ENCODE results near the gene GNAL.
A peak's percentile ranks its signal among the peaks of the same experiment; 100 is the strongest.
"Not testable (repeated sequence)": the region's sequence is repeated elsewhere in the genome, so short reads cannot be mapped to it uniquely, and the experiment has no call there.

GNAL gene

DNA sequence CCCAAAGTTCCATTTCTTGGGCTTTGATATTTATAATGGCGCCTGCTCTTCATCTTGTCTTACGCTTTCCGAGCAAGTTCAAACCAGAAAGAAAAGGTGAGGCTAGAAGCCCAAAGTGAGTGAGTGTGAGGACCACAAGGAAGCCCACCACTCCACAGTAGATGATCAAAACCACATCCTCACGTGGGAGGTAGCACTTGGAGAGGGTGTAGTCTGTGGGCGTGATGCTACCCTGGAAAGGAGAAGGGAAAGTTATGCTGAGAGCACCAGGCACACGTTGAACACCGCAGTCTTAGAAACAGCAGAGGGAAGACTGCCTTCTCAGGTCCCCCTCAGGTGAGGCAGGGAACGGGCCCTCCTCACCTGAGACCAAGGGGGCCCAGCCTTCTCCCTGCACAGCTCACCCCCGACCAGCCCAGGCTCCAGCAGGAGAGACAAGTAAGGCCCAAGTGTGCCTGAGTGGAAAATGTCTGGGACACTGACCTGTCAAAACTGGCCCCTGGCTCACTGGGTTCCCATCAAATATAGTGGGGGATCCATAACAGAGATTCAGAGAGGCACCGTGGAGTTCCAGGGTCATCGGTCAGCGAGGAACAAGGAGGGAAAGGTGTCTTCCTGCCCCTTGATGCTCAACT lies 195.4 kb downstream of the GNAL start:
- no peak for DNase-seq

DNA sequence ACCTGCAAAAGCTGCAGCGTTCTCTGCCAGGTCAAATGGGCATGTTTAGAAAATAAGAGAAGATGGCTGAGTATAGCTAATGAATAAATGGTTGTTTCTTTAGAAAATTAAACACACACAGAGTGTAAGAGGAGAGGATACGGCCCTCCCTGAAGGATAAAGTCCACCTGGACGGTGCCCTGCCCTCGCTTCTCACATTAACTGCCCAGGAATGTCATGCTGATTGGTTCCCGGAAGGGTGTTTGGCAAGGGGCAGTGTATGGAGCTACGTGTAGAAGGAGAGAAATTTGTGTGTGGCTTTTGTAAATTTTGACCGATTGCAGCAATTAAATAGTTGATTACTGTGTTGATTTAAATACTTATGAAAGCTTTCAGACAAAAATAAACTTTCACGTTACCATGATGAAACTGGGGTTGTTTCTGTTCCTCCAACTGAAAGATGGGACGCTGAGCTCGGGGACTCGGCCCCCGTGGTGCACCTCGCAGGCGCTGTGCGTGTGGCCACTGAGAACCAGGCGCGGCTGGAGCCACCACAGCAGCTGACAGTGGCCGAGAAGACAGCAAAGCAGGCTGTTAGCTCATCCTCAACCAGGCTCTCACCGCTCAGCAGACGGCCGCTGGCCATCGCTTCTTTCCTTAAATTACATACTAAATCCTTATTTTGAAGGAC lies 196.3 kb downstream of the GNAL start:
- DNase-seq, result no peak

DNA sequence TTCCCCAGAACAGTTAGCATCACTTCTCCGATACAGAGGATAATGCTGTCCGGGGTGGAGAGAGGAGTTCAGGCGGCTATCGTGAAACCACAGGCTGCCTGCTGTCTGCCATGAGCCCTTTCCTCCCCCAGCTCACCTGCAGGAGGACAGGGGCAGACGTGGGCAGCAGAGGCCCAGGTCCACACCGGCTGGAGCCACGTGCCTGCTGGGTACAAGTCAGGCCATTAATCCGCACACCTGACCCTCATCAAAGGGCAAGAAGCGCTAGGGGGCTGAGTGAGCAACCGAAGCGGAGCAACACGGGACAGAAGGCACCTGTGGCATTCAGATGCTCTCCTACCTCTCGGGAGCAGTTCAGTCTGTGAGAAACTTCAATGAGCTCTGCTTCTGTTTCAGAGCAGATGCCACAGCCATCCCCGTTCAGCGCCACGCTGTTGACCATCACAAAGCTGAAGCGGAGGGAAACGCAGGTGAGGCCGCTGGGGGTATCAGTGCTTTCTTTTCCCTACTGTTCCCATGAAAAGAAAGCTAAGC lies 197.6 kb downstream of the GNAL start:
- DNase-seq, result no peak

DNA sequence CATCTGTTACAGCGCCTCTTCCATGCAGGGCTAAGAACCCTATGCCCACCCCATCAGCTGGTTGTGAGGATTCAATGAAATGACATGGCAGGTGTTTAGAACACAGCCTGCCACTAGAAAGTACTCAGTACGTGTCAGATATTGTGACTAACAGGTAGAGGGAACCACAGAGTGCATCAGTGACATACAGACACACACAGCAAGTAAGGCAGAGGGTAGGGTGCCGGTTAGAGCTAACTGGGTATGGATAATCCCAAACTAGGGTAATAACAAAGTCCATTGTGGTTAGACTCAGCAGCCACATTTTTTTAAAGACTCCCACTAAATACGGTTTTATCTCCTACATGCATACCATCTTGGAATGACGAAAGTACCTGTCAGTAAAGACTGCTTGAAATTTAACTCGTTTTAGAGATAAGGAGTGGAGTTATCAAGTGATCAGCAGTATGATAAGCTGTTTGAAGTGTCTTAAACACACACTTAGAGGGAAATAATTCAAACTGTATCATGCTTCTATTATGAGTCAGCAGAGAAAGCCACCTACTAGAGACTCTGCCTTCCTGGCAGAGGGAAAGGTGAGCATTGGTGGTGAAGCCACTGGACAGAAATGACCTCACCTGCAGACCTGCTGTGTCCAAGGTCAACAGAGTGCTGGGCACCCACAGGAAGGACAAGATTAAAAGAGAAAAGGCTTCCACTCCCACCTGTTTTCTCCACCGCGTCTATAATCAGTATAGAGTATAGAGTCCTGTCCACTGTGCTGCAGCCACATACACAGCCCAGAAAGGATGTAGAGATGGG lies 198.5 kb downstream of the GNAL start:
- no peak for DNase-seq

DNA sequence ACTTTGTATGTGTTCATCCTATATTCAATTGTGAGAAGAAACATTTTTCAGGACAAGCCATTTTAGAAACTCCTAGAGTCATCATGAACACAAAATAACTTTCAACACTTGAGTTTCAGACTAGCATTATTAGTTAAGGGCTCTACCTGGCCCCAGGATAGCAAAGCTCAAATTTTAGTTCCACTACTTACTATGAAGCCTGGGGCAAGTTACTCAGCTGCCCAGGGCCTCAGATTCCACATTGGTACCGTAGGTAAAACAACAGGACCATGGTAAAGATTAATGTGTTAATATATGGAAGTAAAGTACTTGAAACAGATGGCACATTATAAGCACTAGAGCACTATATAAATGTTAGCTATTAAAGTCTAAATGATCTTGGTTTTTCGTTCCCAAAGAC lies 199.7 kb downstream of the GNAL start:
- DNase-seq, result no peak

DNA sequence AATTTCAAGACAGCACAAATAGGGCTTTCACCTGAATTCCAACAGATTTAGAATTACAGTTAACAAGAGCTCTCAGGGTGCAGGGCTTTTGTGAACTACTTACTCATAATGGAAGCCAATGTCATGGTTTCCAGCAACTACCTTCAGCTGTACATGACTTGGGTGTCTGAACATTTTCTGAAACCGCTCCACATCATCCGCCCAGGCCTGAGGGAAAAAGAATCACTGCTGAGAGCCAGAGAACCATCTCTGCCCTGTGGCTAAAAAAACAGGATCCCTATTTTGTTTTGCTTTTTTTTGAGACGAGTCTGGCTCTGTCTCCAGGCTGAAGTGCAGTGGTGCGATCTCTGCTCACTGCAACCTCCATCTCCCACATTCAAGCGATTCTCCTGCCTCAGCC lies 200.2 kb downstream of the GNAL start:
- DNase-seq, result no peak

DNA sequence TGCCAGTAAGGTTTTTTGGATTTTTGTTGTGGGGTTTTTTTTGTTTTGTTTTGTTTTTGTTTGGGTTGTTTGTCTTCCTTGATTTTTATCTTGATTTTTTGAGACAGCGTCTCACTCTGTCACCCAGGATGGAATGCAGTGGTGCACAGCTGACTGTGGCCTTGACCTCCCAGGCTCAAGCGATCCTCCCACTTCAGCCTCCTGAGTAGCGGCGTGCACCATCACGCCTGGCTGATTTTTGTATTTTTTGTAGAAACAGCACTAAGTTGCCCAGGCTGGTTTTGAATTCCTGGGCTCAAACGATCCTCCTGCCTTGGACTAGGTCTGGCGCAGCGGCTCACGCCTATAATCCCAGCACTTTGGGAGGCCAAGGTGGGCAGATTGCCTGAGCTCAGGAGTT lies 202.7 kb downstream of the GNAL start:
- DNase-seq, result no peak

DNA sequence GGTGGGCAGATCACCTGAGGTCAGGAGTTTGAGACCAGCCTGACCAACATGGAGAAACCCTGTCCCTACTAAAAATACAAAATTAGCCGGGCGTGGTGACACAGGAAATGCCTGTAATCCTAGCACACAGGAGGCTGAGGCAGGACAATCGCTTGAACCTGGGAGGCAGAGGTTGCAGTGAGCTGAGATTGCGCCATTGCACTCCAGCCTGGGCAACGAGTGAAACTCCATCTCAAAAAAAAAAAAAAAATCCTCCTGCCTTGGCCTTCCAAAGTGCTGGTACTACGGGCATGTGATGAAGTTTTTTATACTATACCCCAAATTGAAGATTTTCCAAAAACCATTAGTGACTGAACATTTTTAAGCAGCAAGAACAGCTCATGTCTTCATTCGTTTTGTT lies 203.4 kb downstream of the GNAL start:
- not testable (repeated sequence) for DNase-seq

DNA sequence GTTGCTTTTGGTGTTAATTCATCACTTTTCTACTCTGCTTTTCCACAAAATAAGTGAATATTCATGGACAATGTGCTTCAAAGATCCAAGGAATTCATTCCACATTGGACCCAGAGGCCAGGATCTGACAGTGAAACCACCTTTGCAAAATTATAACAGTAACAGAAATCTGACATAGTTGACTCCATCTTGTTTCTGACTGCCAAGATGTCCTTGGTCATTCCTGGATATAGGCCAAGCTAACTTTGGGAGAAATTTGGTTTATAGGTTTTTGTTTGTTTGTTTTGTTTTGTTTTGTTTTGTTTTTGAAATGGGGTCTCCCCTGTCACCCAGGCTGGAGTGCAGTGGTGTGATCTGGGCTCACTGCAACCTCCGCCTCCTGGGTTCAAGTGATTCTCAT lies 208.7 kb downstream of the GNAL start:
- DNase-seq, result no peak

DNA sequence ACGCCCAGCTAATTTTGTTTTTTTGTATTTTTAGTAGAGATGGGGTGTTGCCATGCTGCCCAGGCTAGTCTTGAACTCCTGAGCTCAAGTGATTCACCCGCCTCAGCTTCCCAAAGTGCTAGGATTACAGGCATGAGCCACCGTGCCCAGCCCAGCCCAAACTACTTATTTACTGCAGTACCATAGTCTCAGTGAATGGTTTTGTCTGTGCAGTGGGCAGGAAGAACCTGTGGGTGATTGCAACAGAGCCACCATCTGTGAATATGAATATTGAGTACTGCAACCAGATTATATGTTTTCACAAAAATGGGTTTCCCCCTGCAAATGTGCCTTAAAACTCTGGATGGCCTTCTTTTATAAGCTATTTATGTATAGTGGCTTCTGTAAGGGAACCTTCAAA lies 210.0 kb downstream of the GNAL start:
- no peak for DNase-seq

DNA sequence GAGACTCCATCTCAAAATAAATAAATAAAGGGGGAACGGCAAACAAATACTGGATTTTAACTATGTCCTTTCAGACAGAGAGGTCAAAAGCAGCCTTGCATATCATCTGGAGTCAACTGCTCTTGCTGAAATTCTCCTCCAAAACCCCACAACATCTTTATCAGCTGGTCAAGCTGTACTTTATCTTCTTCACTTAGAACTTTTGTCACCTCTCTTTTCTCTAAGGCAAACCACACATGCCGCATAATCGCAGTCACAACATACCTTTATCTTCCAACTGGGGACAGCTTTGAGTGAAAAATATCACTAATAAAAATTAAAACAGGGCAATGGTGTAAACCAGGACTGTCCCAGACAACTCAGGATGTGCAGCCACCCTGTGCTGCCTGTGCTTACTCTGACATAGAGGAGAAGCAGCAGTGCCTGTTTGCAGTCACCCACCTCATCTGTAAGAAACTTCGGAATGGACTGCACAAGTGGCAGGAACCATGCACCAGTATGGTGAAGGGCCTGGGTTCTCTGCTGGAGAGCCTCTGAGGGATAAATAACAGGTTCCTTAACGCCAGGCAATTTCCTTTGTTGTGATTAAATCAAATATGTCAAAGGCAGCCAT lies 212.9 kb downstream of the GNAL start:
- DNase-seq, result no peak

DNA sequence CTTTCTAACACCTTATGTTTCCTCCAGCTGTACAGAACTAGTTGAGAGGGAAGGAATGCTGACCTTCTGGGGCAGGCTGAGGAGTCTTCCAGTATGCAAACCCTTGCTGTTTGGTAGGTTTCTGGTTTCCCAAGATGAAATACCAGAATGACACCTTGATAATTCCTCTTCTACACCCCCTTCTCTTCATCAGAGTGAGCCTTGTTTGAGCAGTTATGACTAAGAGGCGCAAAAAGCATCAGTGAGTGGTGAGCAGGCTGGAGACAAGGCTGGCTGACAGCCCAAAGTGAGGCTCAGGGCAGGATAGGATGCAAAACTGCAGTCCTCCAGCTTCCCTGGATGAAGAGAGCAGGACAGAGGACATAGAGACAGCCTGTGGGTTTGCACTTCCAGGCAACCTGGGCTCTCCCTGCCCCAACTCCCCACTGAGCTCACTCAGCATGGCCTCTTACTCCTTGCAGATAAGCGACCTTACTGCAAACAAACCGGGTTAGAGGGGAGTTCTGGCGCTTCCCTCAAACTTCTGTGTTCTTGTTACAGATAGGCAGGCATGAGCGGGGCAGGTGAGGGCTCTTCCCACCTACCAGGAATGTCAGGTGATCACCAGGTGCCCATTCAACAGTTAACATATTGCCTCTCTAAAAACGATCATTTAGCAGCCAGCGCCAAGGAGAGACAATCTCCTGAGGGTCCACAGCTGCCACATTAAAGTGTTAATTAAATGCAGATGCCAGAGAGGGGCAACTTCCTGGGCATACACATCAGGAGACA lies 213.6 kb downstream of the GNAL start:
- no peak for DNase-seq

DNA sequence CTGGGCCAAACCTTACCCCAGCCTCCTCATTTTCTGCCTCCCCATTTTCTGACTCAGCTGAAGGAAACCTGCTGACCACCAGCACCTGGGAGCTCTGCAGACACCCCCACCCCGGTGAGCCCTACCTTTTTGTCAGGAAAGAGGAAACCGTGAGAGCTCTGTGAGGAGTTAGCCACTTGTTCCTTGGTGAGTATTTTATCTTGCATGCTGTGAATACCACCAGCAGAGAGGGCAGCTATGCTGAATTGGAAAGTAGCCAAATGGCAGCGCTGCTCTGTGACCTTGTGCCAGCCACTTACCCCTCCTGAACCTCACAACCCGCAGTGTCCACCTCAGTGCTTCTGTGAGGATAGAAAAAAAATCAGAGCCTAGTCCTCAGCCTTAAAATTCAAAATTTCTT lies 216.5 kb downstream of the GNAL start:
- DNase-seq, result no peak

DNA sequence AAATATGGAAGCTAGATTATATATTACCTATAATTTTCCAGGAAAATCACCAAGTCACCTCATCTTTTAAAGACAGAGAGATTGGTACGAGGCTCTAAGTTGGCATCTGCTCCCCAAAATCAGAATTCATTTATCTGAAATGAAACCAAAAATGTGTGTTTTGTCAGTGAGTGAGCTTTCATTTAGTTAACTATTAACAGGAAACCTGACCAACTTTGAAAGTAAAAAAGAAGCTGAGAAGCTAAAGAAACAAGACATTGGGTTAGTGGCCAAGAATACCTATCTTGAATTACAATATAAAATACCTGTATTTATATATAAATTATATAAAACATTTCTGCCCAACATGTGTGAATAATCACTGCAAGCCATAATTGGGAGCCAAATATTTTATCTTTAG lies 217.1 kb downstream of the GNAL start:
- no peak for DNase-seq

DNA sequence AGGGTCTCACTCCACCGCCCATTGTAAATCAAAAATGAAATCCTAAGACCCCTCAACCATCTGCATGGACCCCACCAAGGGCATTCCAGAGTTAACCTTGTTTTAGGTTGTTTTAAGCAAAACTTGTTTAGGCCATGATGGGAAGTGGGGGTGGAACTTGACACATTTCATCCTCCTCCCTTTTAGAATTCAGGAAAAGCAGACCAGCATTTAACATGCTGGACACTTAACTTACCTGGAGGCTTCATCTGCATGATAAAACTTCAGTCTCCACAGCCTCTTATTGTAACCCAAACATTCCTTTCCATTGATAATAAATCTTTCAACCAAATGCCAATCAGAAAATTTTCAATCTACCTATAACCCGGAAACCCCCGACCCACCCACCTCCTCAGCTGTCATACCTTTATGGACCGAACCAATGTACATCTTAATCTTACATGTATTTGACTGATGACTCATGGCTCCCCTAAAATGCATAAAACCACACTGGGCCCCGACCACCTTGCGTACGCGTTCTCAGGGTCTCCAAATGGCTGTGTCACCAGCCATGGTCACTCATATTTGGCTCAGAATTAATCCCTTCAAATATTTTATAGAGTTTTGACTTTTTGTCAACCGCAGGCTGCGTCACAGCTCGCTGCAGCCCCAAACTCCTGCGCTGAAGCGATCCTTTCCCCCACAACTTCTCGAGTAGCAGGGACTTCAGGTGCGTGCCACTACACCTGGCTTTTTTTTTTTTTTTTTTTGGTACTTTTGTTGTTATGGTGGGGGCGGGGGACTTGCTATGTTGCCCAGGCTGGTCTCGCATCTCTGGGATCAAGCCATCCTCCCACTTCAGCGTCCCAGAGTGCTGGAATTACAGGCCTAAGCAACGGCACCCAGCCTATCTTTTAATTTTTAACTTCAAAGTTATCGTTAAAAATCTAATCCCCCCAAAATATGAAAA lies 218.1 kb downstream of the GNAL start:
- no peak for DNase-seq

DNA sequence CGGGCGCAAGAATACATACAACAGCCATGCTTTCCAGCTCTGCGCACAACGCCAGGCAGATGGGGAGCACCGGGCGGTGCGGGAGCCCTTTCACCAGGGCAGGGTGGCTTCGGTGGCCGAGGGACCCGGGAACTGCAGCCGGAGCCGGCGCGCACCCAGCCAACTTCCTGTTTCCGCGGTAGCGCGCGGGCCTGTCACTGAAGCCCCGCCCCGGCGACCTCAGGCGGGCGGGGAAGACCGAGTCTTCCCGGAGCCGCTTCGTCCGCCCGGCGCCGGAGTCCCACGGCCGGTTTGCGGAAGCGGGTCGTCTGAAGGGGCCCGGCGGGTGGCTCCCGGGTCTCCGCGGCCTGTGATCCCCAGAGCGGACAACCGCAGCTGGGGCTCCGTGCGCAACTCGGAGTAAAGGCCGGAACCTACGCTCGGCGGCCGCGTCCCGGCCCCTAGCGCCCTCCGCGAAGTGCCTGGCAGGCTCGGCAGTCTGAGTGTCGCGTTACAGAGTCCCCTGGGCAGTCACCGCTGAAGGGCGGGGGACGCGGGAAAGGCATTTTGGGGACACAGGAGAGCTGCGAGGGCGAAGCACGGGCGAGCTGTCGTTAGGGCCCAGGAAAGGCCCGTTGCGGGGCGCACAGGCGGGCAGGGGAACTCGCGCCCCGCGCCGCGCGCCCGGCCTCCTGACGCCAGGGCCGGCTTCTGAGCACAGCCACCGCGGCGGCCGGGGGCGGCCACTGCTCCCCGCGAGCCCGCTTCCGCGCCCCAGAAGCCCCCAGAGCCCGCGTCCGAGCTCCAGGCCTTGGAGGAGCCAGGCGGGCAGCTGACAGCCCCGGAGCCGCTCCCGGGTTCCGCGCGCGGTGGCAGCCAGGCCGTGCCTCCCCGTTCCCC lies 219.4 kb downstream of the GNAL start, which contains the start of gene MPPE1:
Gene MPPE1, minus strand, starts transcription at position 136 of the 879 bp plus-strand sequence. CDS start 11,053 bp downstream, outside the sequence.
- peak; percentile 91 for DNase-seq

DNA sequence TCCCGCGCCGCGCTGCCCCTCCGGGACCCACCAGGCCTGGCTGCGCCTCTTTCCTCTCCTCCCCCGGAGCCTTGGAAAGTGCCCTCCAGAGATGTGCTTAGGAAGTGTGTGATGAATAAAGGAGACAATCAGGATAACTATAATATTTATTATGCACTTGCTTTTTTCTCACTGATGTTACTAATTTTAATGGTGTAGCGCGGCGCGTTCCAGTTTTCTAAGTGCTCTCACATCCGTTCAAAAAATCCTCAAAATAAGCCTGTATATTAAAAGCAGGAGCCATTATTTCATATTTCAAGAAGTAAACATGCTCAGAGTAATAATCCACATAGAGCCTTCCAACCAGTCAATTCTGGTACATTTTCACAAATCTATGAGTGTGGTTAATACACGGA lies 220.0 kb downstream of the GNAL start:
- DNase-seq, result no peak

DNA sequence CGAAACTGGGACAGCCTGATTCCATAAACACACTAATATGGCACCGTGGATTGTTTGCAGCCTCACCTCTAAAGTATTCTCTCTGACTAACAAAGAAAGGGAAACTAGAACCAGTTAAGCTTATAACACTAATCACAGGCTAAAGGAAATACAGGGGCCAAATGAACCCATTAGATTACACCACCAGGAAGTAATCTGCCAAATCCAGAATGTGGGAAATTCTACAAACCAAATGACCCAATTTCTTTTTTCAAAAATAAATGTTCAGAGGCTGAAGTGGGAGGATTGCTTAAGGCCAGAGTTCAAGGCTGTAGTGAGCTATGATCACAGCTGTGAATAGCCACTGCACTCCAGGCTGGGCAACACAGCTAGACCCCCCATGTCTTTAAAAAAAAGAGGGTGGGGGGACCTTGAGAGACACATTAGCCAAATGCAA lies 220.5 kb downstream of the GNAL start:
- DNase-seq, result no peak

DNA sequence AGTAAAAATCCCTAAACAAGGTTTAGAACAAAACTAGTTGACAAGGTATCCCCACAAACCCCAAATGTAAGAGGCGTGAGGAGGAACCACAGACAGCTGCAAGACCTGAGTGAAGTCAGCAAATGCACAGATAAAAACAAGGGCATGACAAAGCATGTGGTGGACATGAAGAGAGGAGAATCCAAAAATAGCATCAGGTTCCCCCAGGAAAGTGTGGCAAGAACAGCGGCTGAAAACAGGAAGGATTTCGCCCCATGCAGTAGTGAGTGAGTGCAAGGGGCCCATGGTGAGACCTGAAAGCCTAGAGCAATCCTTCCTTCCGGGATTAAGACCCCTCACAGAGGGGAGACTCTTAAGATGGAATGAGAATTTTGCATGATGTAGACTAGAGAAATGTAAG lies 227.8 kb downstream of the GNAL start:
- DNase-seq, result not testable (repeated sequence)

DNA sequence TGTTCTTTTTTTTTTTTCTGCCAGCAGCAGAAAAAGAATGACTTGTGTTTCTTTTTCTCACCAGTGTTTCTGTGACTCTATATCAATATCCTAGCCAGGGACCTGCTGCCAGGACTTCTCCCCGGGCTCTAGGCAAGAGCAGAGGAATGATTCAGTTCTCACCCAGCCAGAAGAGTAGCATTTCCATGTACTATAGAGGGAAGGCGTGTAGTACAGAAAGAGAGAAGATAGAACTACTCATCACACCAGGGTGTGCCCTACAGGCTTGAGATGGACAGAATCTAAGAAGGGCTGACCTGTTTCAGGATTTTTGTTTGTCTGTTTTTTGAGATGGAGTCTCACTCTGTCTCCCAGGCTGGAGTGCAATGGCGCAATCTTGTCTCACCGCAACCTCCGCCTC lies 230.5 kb downstream of the GNAL start:
- not testable (repeated sequence) for DNase-seq

All from activated CD4-positive, alpha-beta T cell treated with anti-CD3 and anti-CD28 coated beads for 48 hours (primary cell).